ENCODE data around the gene BUD23.

The BUD23 gene

GRCh38 chr7:73683056-73683787 is at the start of gene BUD23, which contains the start of gene DNAJC30:
TSS of gene BUD23 (plus strand) at chr7:73683597. CDS start at chr7:73683626, 29 bp downstream.
TSS of gene DNAJC30 (minus strand) at chr7:73683453. CDS start at chr7:73683423, 30 bp downstream.
- H3K4me3 ChIP-seq (ENCODE audit: severe bottlenecking): peak within 1 kb of the TSS; percentile 79
- no peaks in the 10 kb centered on the region for H3K27me3 ChIP-seq (ENCODE audit: insufficient read depth, poor library complexity, severe bottlenecking)
- ATAC-seq (ENCODE audit: low read depth) (peak; percentile 92), DNase-seq (ENCODE audit: low spot score) (peak; percentile 97)
- TF ChIP-seq CTCF (IDR thresholded peaks at IDR 0.05; ENCODE audit: poor library complexity, severe bottlenecking): no peak
- peaks cover 18% of the 10 kb centered on the region for H3K36me3 ChIP-seq (ENCODE audit: low read depth)
- H3K27ac ChIP-seq (ENCODE audit: poor library complexity, severe bottlenecking): peak within 1 kb of the TSS; percentile 48
- no peaks in the 10 kb centered on the region for H3K9me3 ChIP-seq (ENCODE audit: severe bottlenecking)
- H3K4me1 ChIP-seq (ENCODE audit: insufficient read depth, poor library complexity, severe bottlenecking): peaks cover 11% of the 10 kb centered on the region

DNA sequence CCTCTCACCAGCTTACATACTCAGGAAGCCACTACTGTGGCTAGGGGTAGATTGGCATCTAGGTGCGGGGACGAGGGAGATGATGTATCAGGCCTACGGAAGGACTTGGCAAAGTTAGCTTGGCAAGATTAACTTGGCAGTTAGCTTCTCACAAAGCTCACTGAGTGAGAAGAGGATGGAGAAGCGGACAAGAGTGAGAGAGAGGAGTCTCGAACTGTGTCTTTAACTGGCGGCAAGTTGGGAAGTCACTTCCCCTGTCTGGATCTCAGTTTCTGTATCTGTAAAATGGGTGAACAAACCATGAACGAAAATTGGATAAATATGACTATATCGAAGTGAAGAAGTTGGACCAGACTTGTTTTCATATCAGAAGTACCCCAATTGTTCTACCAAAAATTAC is 49.6 kb upstream of the BUD23 start:
- DNase-seq (ENCODE audit: low spot score) (no peak), ATAC-seq (ENCODE audit: low read depth) (no peak)
- no peak overlapping the region for H3K27ac ChIP-seq (ENCODE audit: poor library complexity, severe bottlenecking)

GRCh38 chr7:73635428-73636200 is 47.8 kb upstream of the BUD23 start:
- ATAC-seq (ENCODE audit: low read depth): no peak
- no peak overlapping the region for H3K27ac ChIP-seq (ENCODE audit: poor library complexity, severe bottlenecking)
- H3K36me3 ChIP-seq (ENCODE audit: low read depth): no peaks in the 10 kb centered on the region
- H3K27me3 ChIP-seq (ENCODE audit: insufficient read depth, poor library complexity, severe bottlenecking): no peaks in the 10 kb centered on the region
- H3K4me3 ChIP-seq (ENCODE audit: severe bottlenecking): no peak overlapping the region
- H3K4me1 ChIP-seq (ENCODE audit: insufficient read depth, poor library complexity, severe bottlenecking): peaks cover 10% of the 10 kb centered on the region
- H3K9me3 ChIP-seq (ENCODE audit: severe bottlenecking): no peaks in the 10 kb centered on the region
- TF ChIP-seq CTCF (IDR thresholded peaks at IDR 0.05; ENCODE audit: poor library complexity, severe bottlenecking): no peak
- DNase-seq (ENCODE audit: low spot score): no peak

More for the DNA sequence above, 49.6 kb upstream of the BUD23 start:
- no peaks in the 10 kb centered on the region for H3K9me3 ChIP-seq (ENCODE audit: severe bottlenecking)
- H3K4me3 ChIP-seq (ENCODE audit: severe bottlenecking): no peak overlapping the region
- H3K27me3 ChIP-seq (ENCODE audit: insufficient read depth, poor library complexity, severe bottlenecking): no peaks in the 10 kb centered on the region
- no peak for TF ChIP-seq CTCF (IDR thresholded peaks at IDR 0.05; ENCODE audit: poor library complexity, severe bottlenecking)
- H3K4me1 ChIP-seq (ENCODE audit: insufficient read depth, poor library complexity, severe bottlenecking): peaks cover 10% of the 10 kb centered on the region
- H3K36me3 ChIP-seq (ENCODE audit: low read depth): no peaks in the 10 kb centered on the region

DNA sequence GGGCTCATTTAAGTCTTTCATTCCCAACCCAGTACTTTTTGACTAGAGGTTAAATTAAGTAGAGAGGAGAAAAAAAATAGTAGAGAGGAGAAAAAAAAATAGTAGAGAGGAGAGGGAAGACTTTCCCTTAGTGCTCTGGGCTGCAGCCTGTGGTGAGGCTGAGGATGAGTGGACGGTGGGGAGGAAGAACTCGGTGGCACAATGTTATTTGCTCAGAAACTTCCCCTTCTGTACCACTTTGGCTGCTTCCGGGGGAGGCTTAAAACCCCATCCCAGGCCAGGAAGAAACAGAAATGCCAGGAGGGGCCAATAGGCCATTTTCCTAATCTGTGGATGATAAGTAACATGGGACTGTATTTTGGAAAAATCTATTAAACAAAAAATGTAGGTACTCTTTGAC is 44.5 kb upstream of the BUD23 start:
- DNase-seq (ENCODE audit: low spot score) (no peak), ATAC-seq (ENCODE audit: low read depth) (no peak)
- H3K27ac ChIP-seq (ENCODE audit: poor library complexity, severe bottlenecking): no peak overlapping the region
- TF ChIP-seq CTCF (IDR thresholded peaks at IDR 0.05; ENCODE audit: poor library complexity, severe bottlenecking): no peak
- H3K9me3 ChIP-seq (ENCODE audit: severe bottlenecking): no peaks in the 10 kb centered on the region
- peaks cover 10% of the 10 kb centered on the region for H3K4me1 ChIP-seq (ENCODE audit: insufficient read depth, poor library complexity, severe bottlenecking)
- H3K36me3 ChIP-seq (ENCODE audit: low read depth): no peaks in the 10 kb centered on the region
- no peaks in the 10 kb centered on the region for H3K27me3 ChIP-seq (ENCODE audit: insufficient read depth, poor library complexity, severe bottlenecking)
- no peak overlapping the region for H3K4me3 ChIP-seq (ENCODE audit: severe bottlenecking)
